Type B pancreatic cell (in vitro differentiated cells): Measurements from ENCODE around the gene ADAP1. TPM values are rescaled to one million over a fixed set of nuclear protein-coding genes. Genes with fewer than 3 reads are reported as not detected.
A peak's percentile ranks its signal among the peaks of the same experiment; 100 is the strongest.
"Not testable (repeated sequence)": the region's sequence is repeated elsewhere in the genome, so short reads cannot be mapped to it uniquely, and the experiment has no call there.

Source experiments
- DNase-seq: peaks from one replicate; pipeline ENCODE4 v3.0.0; 2021; ENCODE audit warnings: mixed read lengths; ENCODE audit not compliant: unreplicated experiment; ENCODE audit errors: extremely low spot score
- H3K27ac Mint-ChIP-seq: 2 replicates; pipeline ENCODE4 v1.8.0; 2021; ENCODE audit warnings: mild to moderate bottlenecking, mixed read lengths
- H3K27me3 Mint-ChIP-seq: 2 replicates; pipeline ENCODE4 v1.8.0; 2021; ENCODE audit warnings: mixed read lengths
- H3K36me3 Mint-ChIP-seq: 2 replicates; pipeline ENCODE4 v1.8.0; 2021; ENCODE audit warnings: mixed read lengths
- H3K4me1 Mint-ChIP-seq: one replicate; pipeline ENCODE4 v1.8.0; 2021; ENCODE audit warnings: mixed read lengths; ENCODE audit not compliant: unreplicated experiment
- H3K4me3 Mint-ChIP-seq: 2 replicates; pipeline ENCODE4 v1.8.0; 2021; ENCODE audit warnings: mild to moderate bottlenecking, mixed read lengths
- H3K9me3 Mint-ChIP-seq: 2 replicates; pipeline ENCODE4 v1.8.0; 2021; ENCODE audit warnings: mixed read lengths
- long read RNA-seq: library from polyadenylated mRNA; unstranded; transcript quantifications from one replicate; pipeline ENCODE4 v2.0.0, GENCODE V29; 2020
- total RNA-seq: library from RNA; stranded (reverse); gene quantifications from 2 replicates; pipeline ENCODE4 v1.2.1, GENCODE V29; 2021; ENCODE audit warnings: low replicate concordance
- TF ChIP-seq, protein P1 (sequence below): fragments of 200-600 bp; sonication (generic); conservative IDR thresholded peaks from 2 replicates; pipeline ENCODE4 v1.5.0; 2021; ENCODE audit warnings: antibody characterized with exemption, mild to moderate bottlenecking

ADAP1 gene, protein sequence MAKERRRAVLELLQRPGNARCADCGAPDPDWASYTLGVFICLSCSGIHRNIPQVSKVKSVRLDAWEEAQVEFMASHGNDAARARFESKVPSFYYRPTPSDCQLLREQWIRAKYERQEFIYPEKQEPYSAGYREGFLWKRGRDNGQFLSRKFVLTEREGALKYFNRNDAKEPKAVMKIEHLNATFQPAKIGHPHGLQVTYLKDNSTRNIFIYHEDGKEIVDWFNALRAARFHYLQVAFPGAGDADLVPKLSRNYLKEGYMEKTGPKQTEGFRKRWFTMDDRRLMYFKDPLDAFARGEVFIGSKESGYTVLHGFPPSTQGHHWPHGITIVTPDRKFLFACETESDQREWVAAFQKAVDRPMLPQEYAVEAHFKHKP
- 15.7 and 18.1 TPM in 2 replicates for total RNA-seq
- long read RNA-seq, result 0 reads

DNA sequence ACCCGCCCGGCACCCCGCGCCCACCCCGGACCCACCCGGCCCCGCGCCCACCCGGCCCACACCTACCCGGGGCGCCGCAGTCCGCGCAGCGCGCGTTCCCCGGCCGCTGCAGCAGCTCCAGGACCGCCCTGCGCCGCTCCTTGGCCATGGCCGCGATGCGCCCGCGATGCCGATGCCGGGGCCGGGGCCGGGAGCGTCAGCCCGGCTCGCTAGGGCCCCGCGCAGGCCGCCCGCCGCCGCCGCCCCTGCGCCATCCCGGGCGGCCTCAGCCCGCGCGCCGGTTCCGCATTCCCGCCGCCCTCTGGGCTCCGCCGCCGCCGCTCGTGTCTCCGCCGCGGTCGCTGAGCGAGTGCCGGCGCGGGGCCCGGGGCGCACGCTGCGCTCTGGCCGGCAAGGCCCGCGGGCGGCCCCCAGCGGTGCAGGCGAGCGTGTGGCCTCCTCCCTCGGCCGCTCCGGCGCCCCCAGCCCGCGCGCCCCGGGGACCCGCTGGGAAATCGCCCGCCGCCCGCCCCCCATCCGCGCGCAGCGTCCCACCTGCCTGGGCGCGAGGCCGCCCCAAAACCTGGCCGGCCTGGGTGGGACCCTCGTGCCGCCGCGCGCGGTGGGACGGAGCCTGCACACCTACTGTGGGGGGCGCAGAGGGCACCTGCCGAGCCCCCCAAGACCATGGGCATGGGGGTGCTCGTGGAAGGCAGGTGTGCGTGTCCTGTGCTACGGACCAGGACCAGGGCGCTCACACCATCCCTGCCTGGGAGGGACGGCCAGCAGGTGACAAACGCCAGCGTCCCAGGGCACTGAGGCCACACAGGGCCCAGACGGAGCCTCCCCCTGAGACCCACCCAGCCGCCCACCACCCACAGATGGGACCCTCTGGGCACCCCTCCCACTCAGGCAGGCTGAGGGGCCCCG is at the start of gene ADAP1:
ADAP1 (minus strand) TSS at position 351 of the 909 bp plus-strand sequence; CDS start at position 148, 203 bp downstream.
- H3K36me3 Mint-ChIP-seq, result no peaks in the 10 kb centered on the region
- no peaks in the 10 kb centered on the region for H3K4me1 Mint-ChIP-seq
- TF ChIP-seq, protein P1, sequence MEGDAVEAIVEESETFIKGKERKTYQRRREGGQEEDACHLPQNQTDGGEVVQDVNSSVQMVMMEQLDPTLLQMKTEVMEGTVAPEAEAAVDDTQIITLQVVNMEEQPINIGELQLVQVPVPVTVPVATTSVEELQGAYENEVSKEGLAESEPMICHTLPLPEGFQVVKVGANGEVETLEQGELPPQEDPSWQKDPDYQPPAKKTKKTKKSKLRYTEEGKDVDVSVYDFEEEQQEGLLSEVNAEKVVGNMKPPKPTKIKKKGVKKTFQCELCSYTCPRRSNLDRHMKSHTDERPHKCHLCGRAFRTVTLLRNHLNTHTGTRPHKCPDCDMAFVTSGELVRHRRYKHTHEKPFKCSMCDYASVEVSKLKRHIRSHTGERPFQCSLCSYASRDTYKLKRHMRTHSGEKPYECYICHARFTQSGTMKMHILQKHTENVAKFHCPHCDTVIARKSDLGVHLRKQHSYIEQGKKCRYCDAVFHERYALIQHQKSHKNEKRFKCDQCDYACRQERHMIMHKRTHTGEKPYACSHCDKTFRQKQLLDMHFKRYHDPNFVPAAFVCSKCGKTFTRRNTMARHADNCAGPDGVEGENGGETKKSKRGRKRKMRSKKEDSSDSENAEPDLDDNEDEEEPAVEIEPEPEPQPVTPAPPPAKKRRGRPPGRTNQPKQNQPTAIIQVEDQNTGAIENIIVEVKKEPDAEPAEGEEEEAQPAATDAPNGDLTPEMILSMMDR, result peak; percentile 33
- DNase-seq, result no peak
- H3K4me3 Mint-ChIP-seq, result peak within 1 kb of the TSS; percentile 87
- H3K27me3 Mint-ChIP-seq, result peaks cover 14% of the 10 kb centered on the region
- H3K27ac Mint-ChIP-seq, result peak within 1 kb of the TSS; percentile 47
- H3K9me3 Mint-ChIP-seq, result no peaks in the 10 kb centered on the region

DNA sequence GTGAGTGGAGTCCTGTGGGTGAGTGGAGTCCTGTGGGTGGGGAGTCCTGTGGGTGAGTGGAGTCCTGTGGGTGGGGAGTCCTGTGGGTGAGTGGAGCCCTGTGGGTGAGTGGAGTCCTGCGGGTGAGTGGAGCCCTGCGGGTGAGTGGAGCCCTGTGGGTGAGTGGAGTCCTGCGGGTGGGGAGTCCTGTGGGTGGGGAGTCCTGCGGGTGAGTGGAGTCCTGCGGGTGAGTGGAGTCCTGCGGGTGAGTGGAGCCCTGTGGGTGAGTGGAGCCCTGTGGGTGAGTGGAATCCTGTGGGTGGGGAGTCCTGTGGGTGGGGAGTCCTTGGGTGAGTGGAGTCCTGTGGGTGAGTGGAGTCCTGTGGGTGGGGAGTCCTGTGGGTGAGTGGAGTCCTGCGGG is 48.0 kb upstream of the ADAP1 start:
- H3K9me3 Mint-ChIP-seq, H3K27ac Mint-ChIP-seq, H3K27me3 Mint-ChIP-seq, H3K36me3 Mint-ChIP-seq, H3K4me3 Mint-ChIP-seq, H3K4me1 Mint-ChIP-seq, DNase-seq: not testable (repeated sequence)

DNA sequence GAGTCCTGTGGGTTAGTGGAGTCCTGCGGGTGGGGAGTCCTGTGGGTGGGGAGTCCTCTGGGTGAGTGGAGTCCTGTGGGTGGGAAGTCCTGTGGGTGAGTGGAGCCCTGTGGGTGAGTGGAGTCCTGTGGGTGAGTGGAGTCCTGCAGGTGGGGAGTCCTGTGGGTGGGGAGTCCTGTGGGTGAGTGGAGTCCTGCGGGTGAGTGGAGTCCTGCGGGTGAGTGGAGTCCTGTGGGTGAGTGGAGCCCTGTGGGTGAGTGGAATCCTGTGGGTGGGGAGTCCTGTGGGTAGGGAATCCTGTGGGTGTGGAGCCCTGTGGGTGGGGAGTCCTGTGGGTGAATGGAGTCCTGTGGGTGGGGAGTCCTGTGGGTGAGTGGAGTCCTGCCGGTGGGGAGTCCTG is 47.5 kb upstream of the ADAP1 start:
- not testable (repeated sequence) for H3K9me3 Mint-ChIP-seq, DNase-seq, H3K27ac Mint-ChIP-seq, H3K4me1 Mint-ChIP-seq, H3K4me3 Mint-ChIP-seq, H3K36me3 Mint-ChIP-seq, H3K27me3 Mint-ChIP-seq

DNA sequence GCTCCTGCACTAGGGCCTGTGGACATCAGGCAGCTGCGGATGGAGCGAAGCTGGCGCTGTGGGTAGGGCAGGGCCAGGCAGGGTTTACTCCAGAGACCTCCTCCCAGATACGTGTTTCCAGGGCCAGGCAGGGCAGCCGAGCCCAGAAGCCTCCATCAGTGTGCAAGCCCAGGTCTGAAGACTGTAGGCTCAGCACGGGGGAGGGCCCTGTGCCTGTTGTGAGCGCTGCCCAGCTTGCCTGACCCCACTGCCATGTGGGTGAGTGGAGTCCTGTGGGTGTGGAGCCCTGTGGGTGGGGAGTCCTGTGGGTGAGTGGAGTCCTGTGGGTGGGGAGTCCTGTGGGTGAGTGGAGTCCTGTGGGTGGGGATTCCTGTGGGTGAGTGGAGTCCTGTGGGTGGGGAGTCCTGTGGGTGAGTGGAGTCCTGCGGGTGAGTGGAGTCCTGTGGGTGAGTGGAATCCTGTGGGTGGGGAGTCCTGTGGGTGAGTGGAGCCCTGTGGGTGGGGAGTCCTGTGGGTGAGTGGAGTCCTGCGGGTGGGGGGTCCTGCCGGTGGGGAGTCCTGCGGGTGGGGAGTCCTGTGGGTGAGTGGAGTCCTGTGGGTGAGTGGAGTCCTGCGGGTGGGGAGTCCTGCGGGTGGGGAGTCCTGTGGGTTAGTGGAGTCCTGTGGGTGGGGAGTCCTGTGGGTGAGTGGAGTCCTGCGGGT is 46.7 kb upstream of the ADAP1 start:
- H3K36me3 Mint-ChIP-seq, DNase-seq, H3K4me3 Mint-ChIP-seq, H3K9me3 Mint-ChIP-seq, H3K27me3 Mint-ChIP-seq, H3K4me1 Mint-ChIP-seq: not testable (repeated sequence)
- peak overlapping the region; percentile 55 for H3K27ac Mint-ChIP-seq

DNA sequence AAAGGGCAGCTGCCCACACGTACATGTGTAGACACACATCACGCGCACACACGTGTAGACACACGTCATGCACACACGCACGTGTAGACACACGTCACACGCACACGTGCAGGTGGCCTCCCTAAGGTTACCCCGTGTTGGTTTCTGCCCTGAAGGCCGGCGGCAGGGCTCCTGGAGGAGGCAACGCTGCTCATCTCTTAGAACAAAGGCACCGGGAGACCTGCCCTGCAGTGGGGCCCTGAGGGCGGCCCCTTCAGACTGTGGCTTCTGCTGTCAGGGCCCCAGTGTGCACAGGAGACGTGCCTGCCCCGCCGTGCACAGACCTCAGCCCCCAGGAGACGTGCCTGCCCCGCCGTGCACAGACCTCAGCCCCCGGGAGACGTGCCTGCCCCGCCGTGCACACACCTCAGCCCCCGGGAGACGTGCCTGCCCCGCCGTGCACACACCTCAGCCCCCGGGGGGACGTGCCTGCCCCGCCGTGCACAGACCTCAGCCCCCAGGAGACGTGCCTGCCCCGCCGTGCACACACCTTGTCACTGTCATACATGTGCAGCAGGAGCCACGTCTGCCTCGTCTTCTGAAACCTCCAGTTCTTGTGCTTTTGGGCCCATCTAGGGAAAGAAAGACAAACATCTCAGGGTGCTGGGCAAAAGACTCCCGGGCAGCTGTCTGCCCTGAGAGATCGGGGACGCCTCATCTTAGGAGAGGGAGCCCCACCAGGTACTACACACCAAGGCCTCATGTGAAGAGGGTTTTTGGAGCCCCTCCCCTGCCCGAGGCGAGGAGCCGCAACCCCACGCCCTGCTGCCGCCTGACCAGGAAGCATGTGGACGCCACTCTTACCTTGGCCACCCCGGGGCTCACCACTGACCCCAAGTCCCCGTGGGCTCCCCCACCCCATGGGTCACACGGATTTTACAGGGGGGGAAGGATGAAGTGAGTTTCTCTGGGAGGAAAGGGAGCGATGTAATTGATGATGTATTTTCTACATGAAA is 45.8 kb upstream of the ADAP1 start:
- Mint-ChIP-seq H3K4me1 (peaks cover 3% of the 10 kb centered on the region), H3K27me3 (no peaks in the 10 kb centered on the region), H3K36me3 (no peaks in the 10 kb centered on the region), H3K27ac (no peak overlapping the region), H3K9me3 (no peaks in the 10 kb centered on the region), H3K4me3 (no peak overlapping the region)
- no peak for DNase-seq
- TF ChIP-seq, protein P1, result no peak

GRCh38 chr7:999149-999879 is 44.8 kb upstream of the ADAP1 start:
- H3K27ac Mint-ChIP-seq, result no peak overlapping the region
- peaks cover 3% of the 10 kb centered on the region for H3K4me1 Mint-ChIP-seq
- TF ChIP-seq, protein P1, result no peak
- no peaks in the 10 kb centered on the region for H3K27me3 Mint-ChIP-seq
- H3K4me3 Mint-ChIP-seq, result no peak overlapping the region
- DNase-seq, result no peak
- H3K36me3 Mint-ChIP-seq, result no peaks in the 10 kb centered on the region
- no peaks in the 10 kb centered on the region for H3K9me3 Mint-ChIP-seq
